K562 treated with DMSO at 1 percent for 24 hours (cell line): ENCODE measurements around the gene PLEKHG5. TPM values are rescaled to one million over a fixed set of nuclear protein-coding genes. Genes with fewer than 3 reads are reported as not detected.

ENCODE experiments used
- total RNA-seq: library from RNA; unstranded; fragments of 300-600 nt; gene quantifications from 2 replicates; pipeline ENCODE4 v1.2.3, GENCODE V29; 2022; ENCODE audit warnings: low read depth; ENCODE audit not compliant: insufficient read depth

Gene PLEKHG5, protein sequence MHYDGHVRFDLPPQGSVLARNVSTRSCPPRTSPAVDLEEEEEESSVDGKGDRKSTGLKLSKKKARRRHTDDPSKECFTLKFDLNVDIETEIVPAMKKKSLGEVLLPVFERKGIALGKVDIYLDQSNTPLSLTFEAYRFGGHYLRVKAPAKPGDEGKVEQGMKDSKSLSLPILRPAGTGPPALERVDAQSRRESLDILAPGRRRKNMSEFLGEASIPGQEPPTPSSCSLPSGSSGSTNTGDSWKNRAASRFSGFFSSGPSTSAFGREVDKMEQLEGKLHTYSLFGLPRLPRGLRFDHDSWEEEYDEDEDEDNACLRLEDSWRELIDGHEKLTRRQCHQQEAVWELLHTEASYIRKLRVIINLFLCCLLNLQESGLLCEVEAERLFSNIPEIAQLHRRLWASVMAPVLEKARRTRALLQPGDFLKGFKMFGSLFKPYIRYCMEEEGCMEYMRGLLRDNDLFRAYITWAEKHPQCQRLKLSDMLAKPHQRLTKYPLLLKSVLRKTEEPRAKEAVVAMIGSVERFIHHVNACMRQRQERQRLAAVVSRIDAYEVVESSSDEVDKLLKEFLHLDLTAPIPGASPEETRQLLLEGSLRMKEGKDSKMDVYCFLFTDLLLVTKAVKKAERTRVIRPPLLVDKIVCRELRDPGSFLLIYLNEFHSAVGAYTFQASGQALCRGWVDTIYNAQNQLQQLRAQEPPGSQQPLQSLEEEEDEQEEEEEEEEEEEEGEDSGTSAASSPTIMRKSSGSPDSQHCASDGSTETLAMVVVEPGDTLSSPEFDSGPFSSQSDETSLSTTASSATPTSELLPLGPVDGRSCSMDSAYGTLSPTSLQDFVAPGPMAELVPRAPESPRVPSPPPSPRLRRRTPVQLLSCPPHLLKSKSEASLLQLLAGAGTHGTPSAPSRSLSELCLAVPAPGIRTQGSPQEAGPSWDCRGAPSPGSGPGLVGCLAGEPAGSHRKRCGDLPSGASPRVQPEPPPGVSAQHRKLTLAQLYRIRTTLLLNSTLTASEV
- 0.09 TPM in 1 of 2 replicates, not detected in the other for total RNA-seq

DNA sequence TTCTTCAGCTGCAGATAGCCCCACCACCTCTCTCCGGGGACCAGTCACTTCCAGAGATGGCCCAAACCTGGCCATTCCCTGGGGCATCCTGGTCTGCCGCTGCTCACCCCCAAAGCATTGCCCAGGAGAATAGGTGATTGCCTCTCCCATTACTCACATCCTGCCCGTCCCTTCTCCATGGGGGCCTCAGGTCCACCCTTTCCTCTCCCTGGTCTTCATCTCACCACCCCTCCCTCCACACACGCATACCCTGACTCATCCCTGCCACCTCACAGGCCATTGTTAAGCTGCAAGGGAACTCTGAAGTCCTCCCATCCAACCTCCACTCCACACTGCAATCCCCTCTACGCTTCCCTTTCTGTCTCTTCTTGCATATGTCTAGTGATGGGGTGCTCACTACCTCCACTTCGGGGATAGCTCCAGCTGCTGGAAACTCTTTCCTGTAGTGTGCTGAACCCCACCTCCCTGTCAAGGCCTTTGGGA lies at the start of gene PLEKHG5:
Gene PLEKHG5 (minus strand): TSS at position 188 of the 483 bp plus-strand sequence. CDS start 14,096 bp downstream, outside the sequence.

DNA sequence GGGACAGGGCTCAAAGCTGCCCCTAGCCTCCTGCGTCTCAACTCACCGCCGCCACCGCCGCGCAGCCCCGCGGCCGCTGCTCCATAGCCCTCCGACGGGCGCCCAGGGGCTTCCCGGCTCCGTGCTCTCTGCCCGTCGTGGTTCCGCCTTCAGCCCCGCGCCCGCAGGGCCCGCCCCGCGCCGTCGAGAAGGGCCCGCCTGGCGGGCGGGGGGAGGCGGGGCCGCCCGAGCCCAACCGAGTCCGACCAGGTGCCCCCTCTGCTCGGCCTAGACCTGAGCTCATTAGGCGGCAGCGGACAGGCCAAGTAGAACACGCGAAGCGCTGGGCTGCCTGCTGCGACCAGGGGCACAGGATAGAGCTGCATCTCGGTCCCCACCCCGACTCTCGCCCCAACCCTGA lies 25.4 kb downstream of the PLEKHG5 start, which contains the start of gene TNFRSF25:
Gene TNFRSF25 (minus strand): TSS at position 151 of the 400 bp plus-strand sequence. CDS start 66 bp downstream, at position 85.

DNA sequence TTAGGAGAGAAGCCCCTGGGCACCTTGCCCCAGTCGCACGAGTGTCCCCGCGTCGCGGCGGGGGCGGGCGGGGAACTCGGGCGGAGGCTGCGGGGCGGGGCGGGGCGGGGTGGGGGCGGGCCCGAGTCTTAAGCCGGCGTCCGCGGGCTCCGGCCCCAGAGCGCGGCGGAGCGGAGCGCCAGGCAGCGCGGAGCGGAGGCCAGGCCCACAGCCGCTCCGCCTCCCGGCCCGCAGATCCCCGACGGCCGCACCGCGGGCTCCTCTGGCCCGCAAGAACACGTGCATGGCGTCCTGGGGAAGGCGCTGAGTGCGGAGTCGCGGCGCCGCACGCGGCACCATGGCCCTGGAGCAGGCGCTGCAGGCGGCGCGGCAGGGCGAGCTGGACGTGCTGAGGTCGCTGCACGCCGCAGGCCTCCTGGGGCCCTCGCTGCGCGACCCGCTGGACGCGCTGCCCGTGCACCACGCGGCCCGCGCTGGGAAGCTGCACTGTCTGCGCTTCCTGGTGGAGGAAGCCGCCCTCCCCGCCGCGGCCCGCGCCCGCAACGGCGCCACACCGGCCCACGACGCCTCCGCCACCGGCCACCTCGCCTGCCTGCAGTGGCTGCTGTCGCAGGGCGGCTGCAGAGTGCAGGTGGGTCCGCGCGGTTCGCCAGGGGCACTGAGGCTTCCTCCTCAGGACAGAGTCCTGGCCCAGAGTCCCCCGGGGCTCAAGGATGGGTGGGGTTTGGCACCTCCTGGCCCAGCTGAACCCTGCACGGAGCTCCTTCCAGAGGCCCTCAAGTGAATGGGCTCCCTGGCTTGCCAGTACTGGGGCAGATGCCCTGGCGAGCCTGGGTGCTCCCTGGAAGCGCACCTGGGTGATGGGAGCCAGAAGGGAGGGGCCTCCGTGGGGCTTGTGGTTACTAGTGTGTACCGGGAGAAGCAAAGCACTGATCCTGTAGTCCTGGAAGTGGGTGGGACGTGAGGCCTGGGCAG lies 66.6 kb downstream of the PLEKHG5 start, which contains the start of gene ESPN:
Gene ESPN (plus strand): TSS at position 158 of the 975 bp plus-strand sequence. CDS start 180 bp downstream, at position 338.

GRCh38 chr1:6419804-6420453 lies 71.5 kb downstream of the PLEKHG5 start, which contains the start of gene HES2:
Gene HES2 (minus strand): TSS chr1:6419919. CDS start chr1:6419820, 99 bp downstream.

Other genes with a start within 250 kb of the PLEKHG5 start
- not detected in 2 replicates for gene HES3, start 247.5 kb downstream of the PLEKHG5 start, total RNA-seq
- gene GPR153, start 230.6 kb downstream of the PLEKHG5 start, total RNA-seq, result 3.0 and 3.2 TPM in 2 replicates
- 86.2 and 97.4 TPM in 2 replicates for gene ACOT7, start 97.9 kb downstream of the PLEKHG5 start, total RNA-seq
- not detected in 2 replicates for gene HES2, start 71.7 kb downstream of the PLEKHG5 start, total RNA-seq
- gene ESPN, start 66.9 kb downstream of the PLEKHG5 start, total RNA-seq, result 4.8 and 7.7 TPM in 2 replicates
- 1.1 TPM in 1 of 2 replicates, not detected in the other for gene TNFRSF25, start 25.5 kb downstream of the PLEKHG5 start, total RNA-seq
- gene NOL9, start 62.8 kb upstream of the PLEKHG5 start, total RNA-seq, result 8.0 and 12.9 TPM in 2 replicates
- gene TAS1R1, start 63.6 kb upstream of the PLEKHG5 start, total RNA-seq, result 0.29 and 0.52 TPM in 2 replicates
- gene ZBTB48, start 88.3 kb upstream of the PLEKHG5 start, total RNA-seq, result 79.8 and 80.2 TPM in 2 replicates
- gene KLHL21, start 111.2 kb upstream of the PLEKHG5 start, total RNA-seq, result 91.9 and 95.6 TPM in 2 replicates
- gene PHF13, start 122.1 kb upstream of the PLEKHG5 start, total RNA-seq, result 22.4 and 24.6 TPM in 2 replicates
- gene THAP3, start 133.2 kb upstream of the PLEKHG5 start, total RNA-seq, result 39.9 and 42.9 TPM in 2 replicates
- gene DNAJC11, start 210.1 kb upstream of the PLEKHG5 start, total RNA-seq, result 31.7 and 38.1 TPM in 2 replicates